GM12892 (cell line): ENCODE data around the gene ALK.

Source experiments
- POLR2A ChIP-seq: IDR thresholded peaks from 2 replicates; pipeline ENCODE4 v1.6.1; 2011; ENCODE audit warnings: low read depth, low read length, control low read depth
- POLR2AphosphoS5 ChIP-seq: IDR thresholded peaks from 2 replicates; pipeline ENCODE4 v1.6.1; 2011; ENCODE audit warnings: low read depth, low read length, control low read depth
- TAF1 ChIP-seq: IDR thresholded peaks from 2 replicates; pipeline ENCODE4 v1.6.1; 2011; ENCODE audit warnings: low read depth, mild to moderate bottlenecking, control low read depth, low read length, borderline replicate concordance

DNA sequence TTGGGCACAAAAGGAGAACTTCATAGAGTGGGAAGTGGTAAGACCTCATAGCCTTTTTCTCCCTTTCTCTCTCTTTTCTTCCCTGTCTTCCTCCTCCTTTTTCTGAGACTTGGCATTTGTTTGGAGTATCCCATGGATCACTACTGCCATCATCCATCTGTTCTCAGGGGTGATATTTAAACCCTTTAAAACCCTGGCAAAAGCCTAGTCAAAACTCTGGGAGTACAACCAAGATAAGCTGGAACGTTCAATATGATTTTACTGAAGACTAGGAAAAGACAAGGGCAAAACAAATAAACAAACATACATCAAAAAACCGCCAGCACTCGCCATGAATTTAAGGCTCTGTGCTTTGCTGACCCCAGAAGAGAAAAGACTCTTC is 552.7 kb downstream of the ALK start:
- TF ChIP-seq POLR2A = no peak
- TF ChIP-seq POLR2AphosphoS5 = no peak
- TF ChIP-seq TAF1 = no peak
